Activated T-cell treated with anti-CD3 and anti-CD28 coated beads for 1 hour (primary cell): ENCODE data around the gene LRWD1.
"Not testable (repeated sequence)": the region's sequence is repeated elsewhere in the genome, so short reads cannot be mapped to it uniquely, and the experiment has no call there.

Experiments
- DNase-seq: peaks from one replicate; pipeline ENCODE4 v3.0.0-alpha.2; 2020; ENCODE audit warnings: low read depth

LRWD1 gene

DNA sequence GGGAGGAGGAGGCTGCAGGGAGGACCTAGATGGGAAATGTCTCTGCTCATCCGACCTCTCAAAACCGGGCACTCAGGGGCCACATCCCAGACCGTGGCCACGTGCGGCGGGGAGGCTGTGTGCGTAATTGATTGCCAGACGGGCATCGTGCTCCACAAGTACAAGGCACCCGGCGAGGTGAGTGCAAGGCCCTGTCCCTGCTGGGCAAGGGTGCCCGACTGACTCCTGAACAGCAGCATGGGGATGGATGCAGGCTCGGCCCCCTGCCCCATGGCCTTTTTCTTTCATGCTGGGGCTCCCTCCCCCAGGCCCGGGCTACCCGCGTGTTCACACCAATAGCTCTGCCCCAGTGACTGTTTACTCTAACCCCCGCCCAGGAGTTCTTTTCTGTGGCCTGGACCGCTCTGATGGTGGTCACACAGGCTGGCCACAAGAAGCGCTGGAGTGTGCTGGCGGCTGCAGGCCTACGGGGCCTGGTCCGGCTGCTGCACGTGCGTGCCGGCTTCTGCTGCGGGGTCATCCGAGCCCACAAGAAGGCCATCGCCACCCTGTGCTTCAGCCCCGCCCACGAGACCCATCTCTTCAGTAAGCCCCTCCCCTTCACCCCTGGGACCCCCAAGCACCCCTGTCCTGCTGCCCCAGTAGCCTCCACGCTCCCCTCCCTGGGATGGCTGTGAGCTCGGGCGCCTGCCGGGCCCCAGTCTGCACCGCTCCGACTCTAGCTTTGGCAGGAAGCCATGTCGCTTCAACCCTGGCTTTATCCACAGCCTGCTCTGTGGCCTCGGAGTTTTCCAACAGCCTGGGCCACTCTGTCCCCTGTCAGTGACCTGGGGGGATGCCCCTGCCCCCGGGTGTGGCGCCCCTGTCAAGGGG, 3.9 kb downstream of the LRWD1 start:
- DNase-seq, result no peak

DNA sequence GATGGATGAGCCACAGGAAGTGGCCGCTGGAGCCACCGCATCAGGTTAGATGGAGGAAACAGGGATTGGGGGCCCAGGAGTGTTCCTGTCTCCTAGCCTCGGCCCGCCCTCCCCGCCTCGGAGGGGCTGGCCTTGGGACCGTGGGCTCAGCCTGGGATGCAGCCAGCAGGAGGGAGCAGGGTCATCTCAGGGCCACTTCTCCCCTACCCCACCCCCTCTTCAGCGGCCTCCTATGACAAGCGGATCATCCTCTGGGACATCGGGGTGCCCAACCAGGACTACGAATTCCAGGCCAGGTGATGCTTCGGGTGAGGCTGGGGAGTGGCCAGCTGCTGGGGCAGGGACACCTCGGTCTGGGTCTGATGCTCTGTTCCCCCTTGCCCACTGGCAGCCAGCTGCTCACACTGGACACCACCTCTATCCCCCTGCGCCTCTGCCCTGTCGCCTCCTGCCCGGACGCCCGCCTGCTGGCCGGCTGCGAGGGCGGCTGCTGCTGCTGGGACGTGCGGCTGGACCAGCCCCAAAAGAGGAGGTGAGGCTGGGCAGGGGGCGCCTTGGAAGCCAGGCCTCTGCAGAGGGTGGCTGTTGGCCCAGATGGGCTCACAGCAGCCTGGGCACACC, 4.7 kb downstream of the LRWD1 start:
- DNase-seq, result no peak

DNA sequence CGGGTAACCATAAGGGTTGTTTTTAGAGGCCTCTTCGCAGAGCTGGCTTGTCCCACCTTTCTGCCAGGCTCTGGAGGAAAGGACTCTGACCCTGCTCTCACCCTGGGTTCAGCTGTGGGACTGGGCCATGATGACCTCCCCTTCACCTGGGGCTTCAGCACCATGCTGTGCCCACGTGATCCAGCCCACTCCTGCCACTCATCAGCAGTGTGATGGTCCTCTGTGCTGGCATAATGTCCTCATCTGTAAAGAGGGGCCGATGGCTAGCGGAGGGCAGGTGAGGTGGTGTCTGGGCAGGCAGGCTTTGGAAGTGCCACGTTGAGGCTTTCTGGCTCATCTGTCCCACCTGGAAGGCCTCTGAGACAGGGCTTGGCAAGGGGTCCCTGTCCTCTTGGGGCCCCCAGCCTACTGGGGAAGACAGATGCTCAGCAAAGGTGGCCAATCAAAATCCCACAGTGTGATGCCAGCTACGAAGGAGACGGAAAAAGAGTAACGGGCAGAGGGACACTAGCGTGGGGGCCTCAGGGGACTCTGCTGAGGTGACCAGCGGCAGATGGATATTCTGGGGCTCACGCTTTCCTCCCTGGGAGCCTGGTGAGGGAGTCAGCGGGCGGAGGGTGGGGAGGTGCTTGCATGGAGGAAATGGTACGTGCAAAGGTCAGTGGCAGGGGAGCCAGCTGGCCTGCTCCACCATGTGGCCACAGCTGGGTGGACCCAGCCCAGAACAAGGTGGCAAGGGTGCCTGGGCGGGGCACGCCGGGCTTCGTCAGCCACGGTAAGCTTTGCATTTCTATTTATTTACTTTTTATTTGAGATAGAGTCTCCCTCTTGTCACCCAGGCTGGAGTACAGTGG, 5.4 kb downstream of the LRWD1 start:
- no peak for DNase-seq

DNA sequence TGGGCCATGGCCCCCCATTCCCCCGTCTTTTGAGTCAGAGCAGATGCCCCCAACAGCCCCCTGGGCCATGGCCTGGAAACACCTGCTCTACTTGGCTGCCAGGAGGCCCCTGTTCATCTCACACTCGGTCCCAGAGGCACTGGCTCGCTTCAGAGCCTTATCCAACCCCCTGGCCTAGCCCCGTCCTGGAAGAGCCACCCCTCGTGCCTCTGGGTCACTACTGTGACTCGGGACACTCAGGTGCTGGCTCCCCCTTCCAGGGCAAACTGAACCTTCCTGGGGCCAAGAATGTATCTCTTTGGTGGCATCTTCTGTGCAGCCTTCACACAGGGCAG, 7.0 kb downstream of the LRWD1 start:
- no peak for DNase-seq

- no peak for DNase-seq
Observed at GRCh38 chr7:102472126-102473041, 7.6 kb downstream of the LRWD1 start.

DNA sequence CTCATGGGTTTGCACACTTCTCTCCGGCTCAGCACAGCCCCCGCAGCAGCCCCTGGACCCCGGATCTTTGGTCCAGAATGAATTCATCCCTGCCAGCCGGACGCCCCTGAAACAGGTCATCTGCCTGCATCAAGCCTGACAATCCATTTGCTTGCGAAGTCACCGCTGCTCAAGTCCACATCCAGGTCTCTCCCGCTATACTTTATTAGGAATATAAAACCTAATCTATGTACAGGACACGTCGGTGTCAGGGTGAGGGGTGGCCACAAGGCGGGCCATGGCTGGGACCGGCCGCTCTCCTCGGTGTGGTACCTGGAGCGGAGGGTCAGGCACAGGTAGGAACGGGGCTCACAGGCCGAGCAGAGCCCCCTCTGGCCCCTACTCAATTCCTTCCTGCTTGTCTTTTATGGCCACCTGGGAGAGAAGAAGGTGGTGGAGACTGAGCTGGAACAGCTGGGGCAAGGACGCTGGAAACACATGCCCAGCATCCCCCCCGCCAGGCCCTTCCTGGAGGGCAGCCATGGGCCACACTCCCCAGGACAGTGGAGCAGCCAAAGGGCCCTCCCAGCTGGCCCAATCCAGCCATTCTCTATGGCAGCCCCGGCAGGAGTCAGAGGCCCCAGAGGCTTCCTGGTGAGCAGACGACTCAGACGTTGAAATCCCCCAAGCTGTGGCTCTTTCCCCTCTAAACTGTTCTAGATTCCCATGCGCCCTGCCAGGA, 8.6 kb downstream of the LRWD1 start:
- no peak for DNase-seq

DNA sequence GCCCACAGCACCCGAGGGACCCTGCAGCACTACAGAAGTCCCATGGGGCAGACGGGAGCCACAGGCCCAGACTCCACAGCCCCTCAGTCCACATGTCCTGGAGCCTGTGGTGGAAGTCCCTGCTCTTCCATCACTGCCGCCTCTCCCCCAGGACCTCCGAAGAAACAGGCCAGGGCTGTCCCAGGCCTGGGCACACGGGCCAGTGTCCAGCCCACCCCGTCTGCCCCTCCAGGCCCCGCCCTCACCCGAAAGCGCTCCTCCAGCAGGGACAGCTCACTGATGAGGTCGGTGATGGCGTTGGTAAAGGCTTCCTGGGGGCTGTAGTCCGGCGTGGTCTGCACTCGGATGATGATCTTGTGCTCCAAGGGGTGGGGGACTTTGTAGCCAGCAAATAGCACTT, 9.3 kb downstream of the LRWD1 start:
- not testable (repeated sequence) for DNase-seq

DNA sequence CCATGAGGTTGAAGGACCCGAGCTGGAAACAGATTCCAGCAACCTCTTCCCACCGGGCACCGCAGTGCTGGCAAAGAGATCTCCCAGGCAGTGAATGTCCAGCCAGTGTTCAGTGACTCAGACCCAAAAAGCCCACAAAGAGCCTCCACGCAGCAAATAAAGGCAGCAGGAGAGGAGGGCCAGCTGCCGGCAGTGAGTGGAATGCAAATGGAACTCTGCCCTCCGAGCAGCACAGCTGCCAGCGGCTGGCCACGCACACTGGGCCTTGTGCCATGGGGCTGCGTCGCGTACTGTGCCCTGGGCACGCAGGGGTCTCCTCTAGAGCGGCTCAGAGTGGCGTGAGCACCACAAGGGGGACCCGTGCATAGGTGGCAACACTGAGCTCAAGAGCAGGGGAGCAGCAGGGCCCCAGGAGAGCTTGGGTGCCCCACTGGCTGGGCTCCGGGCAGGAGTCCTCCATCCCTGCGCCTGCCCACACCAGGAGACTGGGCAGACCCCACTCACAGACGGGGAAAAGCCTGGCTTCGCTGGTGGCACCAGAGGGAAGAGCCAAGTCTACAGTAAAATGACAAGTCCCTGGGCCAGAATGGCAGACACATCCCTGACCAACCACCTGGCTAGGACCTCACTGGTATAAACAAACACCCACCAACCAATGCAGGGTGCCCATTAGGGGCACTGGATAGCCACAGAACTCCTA, 10.1 kb downstream of the LRWD1 start:
- not testable (repeated sequence) for DNase-seq

GRCh38 chr7:102478314-102479208, 13.8 kb downstream of the LRWD1 start, which contains the start of gene POLR2J:
Gene POLR2J, minus strand, starts transcription at chr7:102478922. Its CDS starts 62 bp downstream, at chr7:102478860.
- DNase-seq, result peak; percentile 80

GRCh38 chr7:102479209-102479584, 14.4 kb downstream of the LRWD1 start:
- DNase-seq, result not testable (repeated sequence)

DNA sequence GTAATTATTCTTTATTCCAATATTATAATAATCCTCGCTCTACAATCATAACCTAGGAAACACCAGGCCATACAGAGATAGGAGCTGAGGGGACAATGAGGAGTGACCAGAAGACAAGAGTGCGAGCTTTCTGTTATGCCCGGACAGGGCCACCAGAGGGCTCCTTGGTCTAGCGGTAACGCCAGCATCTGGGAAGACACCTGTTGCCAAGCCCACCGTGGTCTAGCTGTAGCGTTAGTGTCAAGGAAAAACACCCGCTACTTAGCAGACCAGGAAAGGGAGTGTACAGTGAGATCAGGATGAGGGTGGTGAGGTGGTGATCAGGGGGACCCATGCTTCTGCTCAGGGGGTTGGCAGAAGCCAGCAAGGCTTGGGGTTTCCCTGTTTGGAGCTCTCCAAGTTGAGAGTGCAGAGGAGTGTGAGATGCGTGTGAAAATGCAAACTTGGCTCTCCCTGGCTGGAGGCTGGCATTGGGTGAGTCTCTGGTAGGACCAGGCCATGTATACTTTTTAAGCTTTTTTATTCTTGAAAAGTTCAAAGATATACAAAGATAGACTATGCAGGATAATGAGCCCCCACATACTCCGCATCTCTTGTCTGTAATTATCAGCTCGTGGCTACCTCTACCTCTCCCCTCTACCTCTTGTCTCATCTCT, 15.3 kb downstream of the LRWD1 start:
- DNase-seq, result not testable (repeated sequence)

- DNase-seq, result not testable (repeated sequence)
Observed at GRCh38 chr7:102481962-102482361, 17.2 kb downstream of the LRWD1 start.

DNA sequence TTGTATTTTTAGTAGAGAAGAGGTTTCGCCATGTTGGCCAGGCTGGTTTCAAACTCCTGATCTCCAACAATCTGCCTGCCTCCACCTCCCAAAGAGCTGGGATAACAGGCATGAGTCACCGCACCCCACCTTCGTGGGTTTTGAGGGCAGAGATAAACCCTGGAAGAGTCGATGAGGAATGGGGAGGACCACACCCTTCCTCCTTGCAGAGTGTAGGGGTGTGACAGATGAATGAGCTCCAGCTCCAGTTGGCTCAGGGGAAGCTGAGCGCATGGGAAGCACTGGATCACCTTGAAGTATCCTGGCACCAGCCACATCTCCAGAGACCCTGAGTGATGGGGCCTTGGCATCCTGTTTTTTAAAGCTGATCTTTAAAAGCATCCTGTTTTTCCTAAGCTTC, 19.5 kb downstream of the LRWD1 start:
- DNase-seq, result not testable (repeated sequence)

GRCh38 chr7:102490529-102491075, 25.8 kb downstream of the LRWD1 start:
- peak; percentile 29 for DNase-seq

GRCh38 chr7:102493220-102493935, 28.6 kb downstream of the LRWD1 start:
- not testable (repeated sequence) for DNase-seq

DNA sequence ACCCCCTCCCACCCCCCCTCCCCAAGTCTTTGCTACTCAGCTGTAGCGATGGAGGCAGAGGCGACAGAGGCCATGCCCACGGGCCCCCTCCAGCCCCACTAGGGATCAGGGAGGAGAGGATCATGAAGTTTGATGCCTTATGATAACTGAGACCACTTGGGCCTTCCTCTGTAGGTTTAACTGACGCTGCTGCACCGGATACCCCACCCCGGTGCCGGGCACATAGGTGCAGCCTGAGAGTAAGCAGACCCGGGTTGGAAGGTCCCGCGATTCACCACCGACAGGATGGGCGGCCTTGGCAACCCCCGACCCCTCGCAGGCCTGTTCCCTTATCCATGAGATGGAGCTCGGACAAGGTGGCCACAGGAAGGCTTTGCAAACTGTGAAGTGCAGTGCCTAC, 29.2 kb downstream of the LRWD1 start:
- not testable (repeated sequence) for DNase-seq

GRCh38 chr7:102494473-102495149, 29.8 kb downstream of the LRWD1 start:
- not testable (repeated sequence) for DNase-seq
